Activated CD4-positive, CD25-positive, alpha-beta regulatory T cell treated with anti-CD3 and anti-CD28 coated beads, Interleukin-2, amount 50 U/mL, for 72 hours (primary cell): ENCODE measurements around the gene MEI1.
"Not testable (repeated sequence)": the region's sequence is repeated elsewhere in the genome, so short reads cannot be mapped to it uniquely, and the experiment has no call there.

Source experiments
- DNase-seq: peaks from one replicate; pipeline ENCODE4 v3.0.0; 2021

MEI1 gene

GRCh38 chr22:41682033-41682807 is 17.1 kb upstream of the MEI1 start:
- DNase-seq = peak; percentile 85

- no peak for DNase-seq
Observed at GRCh38 chr22:41683052-41683451, 16.3 kb upstream of the MEI1 start.

- DNase-seq = no peak
Observed at GRCh38 chr22:41683616-41684015, 15.7 kb upstream of the MEI1 start.

GRCh38 chr22:41684194-41684593 is 15.1 kb upstream of the MEI1 start:
- no peak for DNase-seq

GRCh38 chr22:41686890-41687289 is 12.4 kb upstream of the MEI1 start:
- not testable (repeated sequence) for DNase-seq

GRCh38 chr22:41687901-41688364 is 11.4 kb upstream of the MEI1 start:
- peak; percentile 38 for DNase-seq

GRCh38 chr22:41688365-41689211 is 10.7 kb upstream of the MEI1 start, which contains the start of gene SNU13:
SNU13 (minus strand) TSS chr22:41688867; CDS start chr22:41688796, 71 bp downstream.
- DNase-seq = peak; percentile 91

GRCh38 chr22:41690476-41690875 is 8.8 kb upstream of the MEI1 start:
- no peak for DNase-seq

- DNase-seq = no peak
Observed at GRCh38 chr22:41695211-41695610, 4.1 kb upstream of the MEI1 start.

- no peak for DNase-seq
Observed at GRCh38 chr22:41696703-41697102, 2.6 kb upstream of the MEI1 start.

GRCh38 chr22:41697126-41697775 is 2.1 kb upstream of the MEI1 start:
- DNase-seq = peak; percentile 96

- no peak for DNase-seq
Observed at GRCh38 chr22:41700108-41700364, 733 bp downstream of the MEI1 start.

- no peak for DNase-seq
Observed at GRCh38 chr22:41702763-41703162, 3.5 kb downstream of the MEI1 start.

GRCh38 chr22:41709341-41709740 is 10.0 kb downstream of the MEI1 start:
- no peak for DNase-seq

GRCh38 chr22:41713004-41713403 is 13.7 kb downstream of the MEI1 start:
- no peak for DNase-seq

GRCh38 chr22:41722496-41722895 is 23.2 kb downstream of the MEI1 start:
- no peak for DNase-seq

GRCh38 chr22:41725510-41726110 is 26.3 kb downstream of the MEI1 start:
- no peak for DNase-seq

GRCh38 chr22:41731609-41732008 is 32.3 kb downstream of the MEI1 start:
- no peak for DNase-seq

GRCh38 chr22:41732096-41732772 is 32.9 kb downstream of the MEI1 start:
- DNase-seq = no peak

- DNase-seq = not testable (repeated sequence)
Observed at GRCh38 chr22:41733241-41733640, 33.9 kb downstream of the MEI1 start.

- no peak for DNase-seq
Observed at GRCh38 chr22:41739576-41739975, 40.3 kb downstream of the MEI1 start.

GRCh38 chr22:41742918-41743317 is 43.6 kb downstream of the MEI1 start:
- no peak for DNase-seq

- no peak for DNase-seq
Observed at GRCh38 chr22:41745968-41746367, 46.7 kb downstream of the MEI1 start.
